ENCODE measurements around the gene RNASET2. TPM values are rescaled to one million over a fixed set of nuclear protein-coding genes. Genes with fewer than 3 reads are reported as not detected.
A peak's percentile ranks its signal among the peaks of the same experiment; 100 is the strongest.

Gene RNASET2
- total and polyA plus RNA-seq, 2 of the 13 experiments (the other 11 are each of a cell fraction or from before 2014, with no cell fraction given), result 44.6 to 597 TPM

- TF ChIP-seq HNRNPH1 (optimal IDR thresholded peaks at IDR 0.05; ENCODE audit: low read depth, low read length) (no peak), ZMAT5 (CRISPR knock-in tag; IDR thresholded peaks at IDR 0.05; ENCODE audit: borderline replicate concordance, low read depth) (0 out of 2 replicates have a peak, but pooled peaks have one; percentile 31), BCL3 (CRISPR knock-in tag; IDR thresholded peaks at IDR 0.05) (peak; percentile 49), THAP7 (CRISPR knock-in tag; IDR thresholded peaks at IDR 0.05) (no peak; the same call in 1 of the 2 replicates), ZFP82 (CRISPR knock-in tag; IDR thresholded peaks at IDR 0.05; ENCODE audit: borderline replicate concordance) (peak; percentile 25), ELF3 (CRISPR knock-in tag; IDR thresholded peaks at IDR 0.05) (peak; percentile 39; the same call in 1 of the 2 replicates), CEBPZ (IDR thresholded peaks at IDR 0.05; ENCODE audit: low read length) (no peak), SALL2 (CRISPR knock-in tag; IDR thresholded peaks at IDR 0.05) (peak; percentile 95), ATF1 (CRISPR knock-in tag; IDR thresholded peaks at IDR 0.05) (no peak), FOXA1 (IDR thresholded peaks at IDR 0.05) (no peak), FOXA1 (CRISPR knock-in tag; IDR thresholded peaks at IDR 0.05) (peak; percentile 13; the same call in 1 of the 2 replicates), KLF15 (CRISPR knock-in tag; IDR thresholded peaks at IDR 0.05; ENCODE audit: borderline replicate concordance) (no peak), NR1H2 (CRISPR knock-in tag; IDR thresholded peaks at IDR 0.05; ENCODE audit: borderline replicate concordance, low read depth) (peak; percentile 82; the same call in 1 of the 2 replicates), PAWR (CRISPR knock-in tag; IDR thresholded peaks at IDR 0.05; ENCODE audit: borderline replicate concordance) (peak; percentile 16; the same call in 1 of the 2 replicates), TBX2 (CRISPR knock-in tag; IDR thresholded peaks at IDR 0.05; ENCODE audit: borderline replicate concordance) (no peak; the same call in 1 of the 2 replicates)
- TF ChIP-seq, protein P1, sequence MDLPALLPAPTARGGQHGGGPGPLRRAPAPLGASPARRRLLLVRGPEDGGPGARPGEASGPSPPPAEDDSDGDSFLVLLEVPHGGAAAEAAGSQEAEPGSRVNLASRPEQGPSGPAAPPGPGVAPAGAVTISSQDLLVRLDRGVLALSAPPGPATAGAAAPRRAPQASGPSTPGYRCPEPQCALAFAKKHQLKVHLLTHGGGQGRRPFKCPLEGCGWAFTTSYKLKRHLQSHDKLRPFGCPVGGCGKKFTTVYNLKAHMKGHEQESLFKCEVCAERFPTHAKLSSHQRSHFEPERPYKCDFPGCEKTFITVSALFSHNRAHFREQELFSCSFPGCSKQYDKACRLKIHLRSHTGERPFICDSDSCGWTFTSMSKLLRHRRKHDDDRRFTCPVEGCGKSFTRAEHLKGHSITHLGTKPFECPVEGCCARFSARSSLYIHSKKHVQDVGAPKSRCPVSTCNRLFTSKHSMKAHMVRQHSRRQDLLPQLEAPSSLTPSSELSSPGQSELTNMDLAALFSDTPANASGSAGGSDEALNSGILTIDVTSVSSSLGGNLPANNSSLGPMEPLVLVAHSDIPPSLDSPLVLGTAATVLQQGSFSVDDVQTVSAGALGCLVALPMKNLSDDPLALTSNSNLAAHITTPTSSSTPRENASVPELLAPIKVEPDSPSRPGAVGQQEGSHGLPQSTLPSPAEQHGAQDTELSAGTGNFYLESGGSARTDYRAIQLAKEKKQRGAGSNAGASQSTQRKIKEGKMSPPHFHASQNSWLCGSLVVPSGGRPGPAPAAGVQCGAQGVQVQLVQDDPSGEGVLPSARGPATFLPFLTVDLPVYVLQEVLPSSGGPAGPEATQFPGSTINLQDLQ (CRISPR knock-in tag; IDR thresholded peaks at IDR 0.05), result peak; percentile 25; the same call in 1 of the 2 replicates
These were observed at the start of gene RNASET2 (continued) for GRCh38 chr6:166956444-166957086.

Measured in HepG2 (cell line).